OCI-LY1 (cell line): Measurements from ENCODE around the gene FGGY.

Experiments
- H2AFZ ChIP-seq: fragments of 200-600 bp; sonication (generic), shearing (Covaris generic); 2 replicates; pipeline ENCODE4 v1.6.0; 2014; ENCODE audit warnings: antibody characterized with exemption, mild to moderate bottlenecking, low read length
- H3F3A ChIP-seq: fragments of 200-600 bp; sonication (generic), shearing (Covaris generic); 2 replicates; pipeline ENCODE4 v1.6.0; 2014; ENCODE audit warnings: mild to moderate bottlenecking, antibody characterized with exemption, low read length, moderate library complexity; ENCODE audit not compliant: insufficient read depth
- H3K27ac ChIP-seq: fragments of 200-600 bp; sonication (generic); 2 replicates; pipeline ENCODE4 v1.5.1; 2014; ENCODE audit warnings: low read length, mixed run types, mild to moderate bottlenecking, low read depth; ENCODE audit not compliant: poor library complexity, severe bottlenecking
- H3K27me3 ChIP-seq: fragments of 200-600 bp; sonication (generic); 2 replicates; pipeline ENCODE4 v1.6.0; 2014; ENCODE audit warnings: antibody characterized with exemption, mild to moderate bottlenecking, low read length, moderate library complexity; ENCODE audit not compliant: insufficient read depth
- H3K36me3 ChIP-seq: fragments of 200-600 bp; sonication (generic); 2 replicates; pipeline ENCODE4 v1.6.1; 2014; ENCODE audit warnings: mild to moderate bottlenecking, antibody characterized with exemption, low read length, moderate library complexity, mixed read lengths; ENCODE audit not compliant: insufficient read depth
- H3K4me1 ChIP-seq: fragments of 200-600 bp; sonication (generic); 2 replicates; pipeline ENCODE4 v1.5.1; 2014; ENCODE audit warnings: mild to moderate bottlenecking, low read length, moderate library complexity; ENCODE audit not compliant: insufficient read depth, severe bottlenecking
- H3K4me2 ChIP-seq: fragments of 200-600 bp; sonication (generic), shearing (Covaris generic); 2 replicates; pipeline ENCODE4 v1.6.1; 2014; ENCODE audit warnings: low read length
- H3K4me3 ChIP-seq: fragments of 200-600 bp; sonication (generic); 2 replicates; pipeline ENCODE4 v1.5.1; 2014; ENCODE audit warnings: low read length, low read depth, mild to moderate bottlenecking, mixed read lengths; ENCODE audit not compliant: poor library complexity, severe bottlenecking
- H3K79me2 ChIP-seq: fragments of 200-600 bp; shearing (Covaris generic); 2 replicates; pipeline ENCODE4 v1.6.1; 2016; ENCODE audit warnings: mixed run types, low read length, mixed read lengths; ENCODE audit not compliant: insufficient read depth
- H3K9ac ChIP-seq: fragments of 200-600 bp; sonication (generic), shearing (Covaris generic); 2 replicates; pipeline ENCODE4 v1.6.1; 2014; ENCODE audit warnings: mild to moderate bottlenecking, low read length, mixed read lengths
- H3K9me2 ChIP-seq: fragments of 200-600 bp; sonication (generic), shearing (Covaris generic); 2 replicates; pipeline ENCODE4 v1.6.1; 2014; ENCODE audit warnings: low read depth, mild to moderate bottlenecking, low read length, mixed read lengths
- H3K9me3 ChIP-seq: fragments of 200-600 bp; shearing (Covaris generic); 2 replicates; pipeline ENCODE4 v1.6.1; 2014; ENCODE audit warnings: low read length, mixed read lengths
- H4K20me1 ChIP-seq: fragments of 200-600 bp; sonication (generic), shearing (Covaris generic); 2 replicates; pipeline ENCODE4 v1.6.0; 2016; ENCODE audit warnings: mild to moderate bottlenecking, low read length; ENCODE audit not compliant: insufficient read depth
- EZH2 ChIP-seq: fragments of 200-600 bp; sonication (generic), shearing (Covaris generic); IDR thresholded peaks from 2 replicates; pipeline ENCODE4 v1.8.0; 2017; ENCODE audit warnings: borderline replicate concordance, mixed run types, mild to moderate bottlenecking, antibody characterized with exemption, low read length, moderate library complexity, mixed read lengths
- TF ChIP-seq, protein P1 (sequence below): fragments of 200-600 bp; sonication (generic), shearing (Covaris generic); IDR thresholded peaks from 2 replicates; pipeline ENCODE4 v1.5.1; 2017; ENCODE audit warnings: mild to moderate bottlenecking, antibody characterized with exemption, low read length, moderate library complexity, mixed read lengths

Gene FGGY

DNA sequence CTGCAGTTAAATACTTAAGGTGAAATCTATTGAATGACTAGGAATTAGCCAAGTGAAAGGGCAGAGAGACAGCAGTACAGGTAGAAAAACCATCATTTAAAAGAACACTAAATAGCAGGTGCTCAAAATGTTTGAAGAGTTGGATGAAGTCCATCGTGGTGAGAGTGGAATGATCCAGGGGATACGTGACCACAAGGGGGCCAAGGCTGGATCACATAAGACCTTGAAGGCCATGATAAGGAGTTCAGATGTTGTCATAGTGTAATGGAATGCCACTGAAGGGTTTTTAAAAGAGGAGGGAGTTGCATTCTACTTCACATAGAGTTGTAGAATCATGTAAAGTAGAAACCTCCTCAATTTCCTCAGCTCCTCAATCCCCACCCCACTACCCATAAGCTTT is 483.1 kb downstream of the FGGY start:
- Histone ChIP-seq H3K4me1 (no peaks in the 10 kb centered on the region), H3K27me3 (no peaks in the 10 kb centered on the region), H3K4me3 (no peak overlapping the region), H3K9ac (no peak overlapping the region), H3K36me3 (no peaks in the 10 kb centered on the region), H4K20me1 (no peaks in the 10 kb centered on the region), H3F3A (no peaks in the 10 kb centered on the region), H3K27ac (no peak overlapping the region), H3K9me3 (no peaks in the 10 kb centered on the region), H3K79me2 (no peaks in the 10 kb centered on the region), H3K4me2 (no peak overlapping the region), H3K9me2 (no peaks in the 10 kb centered on the region), H2AFZ (no peak overlapping the region)
- TF ChIP-seq, protein P1, sequence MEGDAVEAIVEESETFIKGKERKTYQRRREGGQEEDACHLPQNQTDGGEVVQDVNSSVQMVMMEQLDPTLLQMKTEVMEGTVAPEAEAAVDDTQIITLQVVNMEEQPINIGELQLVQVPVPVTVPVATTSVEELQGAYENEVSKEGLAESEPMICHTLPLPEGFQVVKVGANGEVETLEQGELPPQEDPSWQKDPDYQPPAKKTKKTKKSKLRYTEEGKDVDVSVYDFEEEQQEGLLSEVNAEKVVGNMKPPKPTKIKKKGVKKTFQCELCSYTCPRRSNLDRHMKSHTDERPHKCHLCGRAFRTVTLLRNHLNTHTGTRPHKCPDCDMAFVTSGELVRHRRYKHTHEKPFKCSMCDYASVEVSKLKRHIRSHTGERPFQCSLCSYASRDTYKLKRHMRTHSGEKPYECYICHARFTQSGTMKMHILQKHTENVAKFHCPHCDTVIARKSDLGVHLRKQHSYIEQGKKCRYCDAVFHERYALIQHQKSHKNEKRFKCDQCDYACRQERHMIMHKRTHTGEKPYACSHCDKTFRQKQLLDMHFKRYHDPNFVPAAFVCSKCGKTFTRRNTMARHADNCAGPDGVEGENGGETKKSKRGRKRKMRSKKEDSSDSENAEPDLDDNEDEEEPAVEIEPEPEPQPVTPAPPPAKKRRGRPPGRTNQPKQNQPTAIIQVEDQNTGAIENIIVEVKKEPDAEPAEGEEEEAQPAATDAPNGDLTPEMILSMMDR: 0 out of 2 replicates have a peak, but pooled peaks have one; percentile 7
- no peak for TF ChIP-seq EZH2

DNA sequence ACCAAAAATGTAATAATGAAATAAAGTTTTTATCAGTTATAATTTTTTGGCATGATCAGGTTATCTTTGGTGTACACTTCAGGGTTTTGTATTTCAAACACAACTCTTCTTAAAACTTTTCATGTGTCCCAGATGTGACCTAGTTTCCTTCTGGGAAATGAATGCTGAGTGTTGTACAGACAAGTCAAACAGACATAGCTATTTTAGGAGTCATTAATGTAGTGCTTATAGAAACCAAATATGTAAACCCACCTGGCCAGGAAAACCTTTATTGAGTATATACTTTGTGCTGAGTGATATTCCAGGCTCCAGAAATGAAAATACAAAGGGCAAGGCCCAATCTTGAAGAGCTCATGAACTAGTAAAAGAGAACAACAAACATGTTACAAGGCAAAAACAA is 491.9 kb downstream of the FGGY start:
- H2AFZ ChIP-seq: no peak overlapping the region
- H3K4me2 ChIP-seq: no peak overlapping the region
- H3K4me1 ChIP-seq: no peaks in the 10 kb centered on the region
- H4K20me1 ChIP-seq: no peaks in the 10 kb centered on the region
- H3K36me3 ChIP-seq: no peaks in the 10 kb centered on the region
- H3K9me2 ChIP-seq: no peaks in the 10 kb centered on the region
- no peaks in the 10 kb centered on the region for H3K79me2 ChIP-seq
- no peaks in the 10 kb centered on the region for H3F3A ChIP-seq
- no peak overlapping the region for H3K27ac ChIP-seq
- no peaks in the 10 kb centered on the region for H3K27me3 ChIP-seq
- H3K9ac ChIP-seq: no peak overlapping the region
- H3K9me3 ChIP-seq: no peaks in the 10 kb centered on the region
- H3K4me3 ChIP-seq: no peak overlapping the region
- TF ChIP-seq EZH2: no peak
- TF ChIP-seq, protein P1: no peak

DNA sequence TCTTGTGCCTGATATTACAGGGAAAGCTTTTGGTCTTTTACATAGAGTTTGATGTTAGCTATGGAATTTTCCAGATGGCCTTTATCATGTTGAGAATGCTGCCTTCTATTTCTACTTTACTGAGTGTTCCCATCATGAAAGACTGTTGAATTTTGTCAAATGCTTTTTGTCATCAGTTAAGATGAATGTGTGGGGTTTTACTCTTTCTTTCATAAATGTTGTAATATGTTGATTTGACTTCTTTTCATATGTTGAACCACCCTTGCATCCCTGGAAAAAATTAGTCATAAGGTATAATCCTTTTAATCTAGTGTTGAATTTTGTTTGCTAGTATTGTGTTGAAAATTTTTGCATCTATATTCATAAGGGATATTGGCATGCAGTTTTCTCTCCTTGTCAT is 501.7 kb downstream of the FGGY start:
- Histone ChIP-seq H3K27me3 (no peaks in the 10 kb centered on the region), H3K9me3 (no peaks in the 10 kb centered on the region), H3K79me2 (no peaks in the 10 kb centered on the region), H3K4me2 (no peak overlapping the region), H2AFZ (no peak overlapping the region), H3F3A (no peaks in the 10 kb centered on the region), H3K9ac (no peak overlapping the region), H3K27ac (no peak overlapping the region), H4K20me1 (no peaks in the 10 kb centered on the region), H3K4me1 (no peaks in the 10 kb centered on the region), H3K4me3 (no peak overlapping the region), H3K36me3 (no peaks in the 10 kb centered on the region), H3K9me2 (no peaks in the 10 kb centered on the region)
- TF ChIP-seq EZH2: no peak
- TF ChIP-seq, protein P1: no peak
